IMR-90 (cell line): Measurements from ENCODE around the gene PHGDH. TPM values are rescaled to one million over a fixed set of nuclear protein-coding genes. Genes with fewer than 3 reads are reported as not detected.

Experiments
- ATAC-seq: fragments of 200-7000 bp; cut with Tn5 transposase; 2 replicates; pipeline ENCODE4 v1.9.1; 2020; ENCODE audit warnings: low read depth, mild to moderate bottlenecking, moderate library complexity
- BruUV-seq: library from RNA; stranded (reverse); fragments of 400-500 nt; replicated peaks from 2 replicates; lab custom pipeline; 2021; lab: Mats Ljungman, UMichigan
- CTCF ChIA-PET: fragments of 300-600 bp; formaldehyde crosslinking; extraction: SDS; loops from one replicate; lab custom pipeline; 2021; ENCODE audit warnings: antibody characterized with exemption; lab: Yijun Ruan, JAX
- POLR2A ChIA-PET: fragments of 300-600 bp; sonication (Branson Sonifier 250); formaldehyde crosslinking; loops from one replicate; lab custom pipeline; 2022; ENCODE audit warnings: antibody characterized with exemption; ENCODE audit not compliant: unreplicated experiment; lab: Charles Lee
- DNase-seq: peaks from one replicate; pipeline ENCODE4 v3.0.0; 2013
- H2AFZ ChIP-seq: replicated peaks from 2 replicates; pipeline ENCODE3; 2013; ENCODE audit warnings: low read length, mild to moderate bottlenecking; ENCODE audit not compliant: poor library complexity
- H2AK5ac ChIP-seq: 2 replicates; pipeline ENCODE4 v1.6.1; 2013; ENCODE audit warnings: low read depth, low read length, inconsistent platforms
- H2AK9ac ChIP-seq: replicated peaks from 2 replicates; pipeline ENCODE3; 2013; ENCODE audit warnings: mild to moderate bottlenecking, low read depth, low read length, moderate library complexity; ENCODE audit not compliant: poor library complexity
- H2BK120ac ChIP-seq: 2 replicates; pipeline ENCODE4 v1.6.1; 2013; ENCODE audit warnings: low read depth, low read length, inconsistent platforms
- H2BK15ac ChIP-seq: 3 replicates; pipeline ENCODE4 v1.6.1; 2013; ENCODE audit warnings: low read depth, low read length, inconsistent platforms
- H2BK20ac ChIP-seq: 2 replicates; pipeline ENCODE4 v1.6.1; 2013; ENCODE audit warnings: low read depth, mild to moderate bottlenecking, inconsistent platforms, low read length, moderate library complexity
- H2BK5ac ChIP-seq: 2 replicates; pipeline ENCODE4 v1.6.1; 2013; ENCODE audit warnings: mild to moderate bottlenecking, low read depth, low read length, inconsistent platforms; ENCODE audit not compliant: poor library complexity, severe bottlenecking
- H3K14ac ChIP-seq: replicated peaks from 2 replicates; pipeline ENCODE4 v1.6.1; 2013; ENCODE audit warnings: low read depth, low read length, inconsistent platforms
- H3K18ac ChIP-seq: 2 replicates; pipeline ENCODE4 v1.6.1; 2013; ENCODE audit warnings: low read depth, low read length, control low read depth
- H3K23ac ChIP-seq: 2 replicates; pipeline ENCODE4 v1.6.1; 2013; ENCODE audit warnings: low read depth, low read length, inconsistent platforms
- H3K27ac ChIP-seq: 2 replicates; pipeline ENCODE4 v1.5.1; 2013; ENCODE audit warnings: mild to moderate bottlenecking, control low read depth, low read length; ENCODE audit not compliant: insufficient read depth
- H3K27me3 ChIP-seq: 2 replicates; pipeline ENCODE4 v1.6.1; 2013; ENCODE audit warnings: low read length; ENCODE audit not compliant: control insufficient read depth, insufficient read depth
- H3K36me3 ChIP-seq: 2 replicates; pipeline ENCODE4 v1.6.1; 2013; ENCODE audit warnings: low read length, mixed read lengths; ENCODE audit not compliant: control insufficient read depth, insufficient read depth
- H3K4ac ChIP-seq: 2 replicates; pipeline ENCODE4 v1.6.1; 2013; ENCODE audit warnings: low read depth, low read length, inconsistent platforms
- H3K4me1 ChIP-seq: 2 replicates; pipeline ENCODE4 v1.6.1; 2013; ENCODE audit warnings: low read length, mixed read lengths; ENCODE audit not compliant: control insufficient read depth, insufficient read depth
- H3K4me2 ChIP-seq: 2 replicates; pipeline ENCODE4 v1.6.1; 2013; ENCODE audit warnings: low read depth, mild to moderate bottlenecking, control low read depth, low read length, moderate library complexity
- H3K4me3 ChIP-seq: 2 replicates; pipeline ENCODE4 v1.5.1; 2013; ENCODE audit warnings: low read depth, mild to moderate bottlenecking, control low read depth, low read length, moderate library complexity; ENCODE audit not compliant: insufficient read depth
- H3K56ac ChIP-seq: 2 replicates; pipeline ENCODE4 v1.6.1; 2013; ENCODE audit warnings: low read length, inconsistent platforms; ENCODE audit not compliant: insufficient read depth; ENCODE audit errors: extremely low read depth
- H3K79me1 ChIP-seq, 2 experiments: 2 replicates each; pipeline ENCODE4 v1.6.1; 2013; ENCODE audit warnings: low read length in 2 of 2, inconsistent platforms in 1 of 2, low read depth in 1 of 2
- H3K9ac ChIP-seq: 2 replicates; pipeline ENCODE4 v1.6.1; 2013; ENCODE audit warnings: low read depth, low read length, control low read depth
- H3K9me1 ChIP-seq: 2 replicates; pipeline ENCODE4 v1.6.1; 2013; ENCODE audit warnings: low read length, inconsistent platforms; ENCODE audit not compliant: insufficient read depth
- H3K9me3 ChIP-seq: 2 replicates; pipeline ENCODE4 v1.6.1; 2013; ENCODE audit warnings: low read length; ENCODE audit not compliant: control insufficient read depth, insufficient read depth
- H4K20me1 ChIP-seq: 2 replicates; pipeline ENCODE4 v1.6.1; 2013; ENCODE audit warnings: low read length, inconsistent platforms; ENCODE audit not compliant: insufficient read depth
- H4K5ac ChIP-seq: 2 replicates; pipeline ENCODE4 v1.6.1; 2013; ENCODE audit warnings: mild to moderate bottlenecking, low read depth, low read length, control low read depth
- H4K8ac ChIP-seq, 2 experiments: 2 replicates each; pipeline ENCODE4 v1.6.1; 2013; ENCODE audit warnings: low read depth in 2 of 2, low read length in 2 of 2, control low read depth in 1 of 2, inconsistent platforms in 1 of 2
- H4K91ac ChIP-seq: 2 replicates; pipeline ENCODE4 v1.6.1; 2013; ENCODE audit warnings: low read depth, low read length, inconsistent platforms; ENCODE audit not compliant: insufficient read depth
- BHLHE40 ChIP-seq: fragments of 150-350 bp; IDR thresholded peaks from 2 replicates; pipeline ENCODE4 v1.6.1; 2016; ENCODE audit warnings: mild to moderate bottlenecking, low read depth, low read length
- CEBPB ChIP-seq: IDR thresholded peaks from 2 replicates; pipeline ENCODE4 v1.6.1; 2012; ENCODE audit warnings: low read depth, low read length, improper control_type of control experiment
- CHD1 ChIP-seq: IDR thresholded peaks from 2 replicates; pipeline ENCODE4 v1.6.1; 2012; ENCODE audit warnings: low read depth, low read length, improper control_type of control experiment
- ELK1 ChIP-seq: fragments of 150-350 bp; IDR thresholded peaks from 2 replicates; pipeline ENCODE4 v1.6.1; 2016; ENCODE audit warnings: low read depth, mild to moderate bottlenecking, low read length, moderate library complexity, borderline replicate concordance
- FOS ChIP-seq: fragments of 150-350 bp; IDR thresholded peaks from 2 replicates; pipeline ENCODE4 v1.6.1; 2016; ENCODE audit warnings: low read depth, low read length
- MAFK ChIP-seq: IDR thresholded peaks from 2 replicates; pipeline ENCODE4 v1.6.1; 2012; ENCODE audit warnings: low read depth, low read length, improper control_type of control experiment
- MAZ ChIP-seq: IDR thresholded peaks from 2 replicates; pipeline ENCODE4 v1.6.1; 2012; ENCODE audit warnings: low read depth, mild to moderate bottlenecking, low read length, improper control_type of control experiment, moderate library complexity, borderline replicate concordance
- MXI1 ChIP-seq: IDR thresholded peaks from 2 replicates; pipeline ENCODE4 v1.6.1; 2012; ENCODE audit warnings: low read depth, mild to moderate bottlenecking, low read length, moderate library complexity, borderline replicate concordance
- NFE2L2 ChIP-seq: fragments of 150-350 bp; IDR thresholded peaks from 2 replicates; pipeline ENCODE4 v1.6.1; 2016; ENCODE audit warnings: low read depth, mild to moderate bottlenecking, low read length
- POLR2A ChIP-seq: IDR thresholded peaks from 2 replicates; pipeline ENCODE4 v1.6.1; 2012; ENCODE audit warnings: mild to moderate bottlenecking, low read depth, low read length
- RCOR1 ChIP-seq: IDR thresholded peaks from 2 replicates; pipeline ENCODE4 v1.6.1; 2012; ENCODE audit warnings: mild to moderate bottlenecking, low read length, improper control_type of control experiment; ENCODE audit not compliant: insufficient replicate concordance
- RFX5 ChIP-seq: IDR thresholded peaks from 2 replicates; pipeline ENCODE4 v1.8.0; 2012; ENCODE audit warnings: low read depth, mild to moderate bottlenecking, low read length, moderate library complexity
- SMC3 ChIP-seq: fragments of 150-350 bp; IDR thresholded peaks from 2 replicates; pipeline ENCODE4 v1.6.1; 2016; ENCODE audit warnings: low read depth, mild to moderate bottlenecking, antibody characterized with exemption, low read length, moderate library complexity
- whole genome bisulfite sequencing, 2 experiments: methylation state at CpG; one replicate each; pipeline versions ENCODE4 v1.1.5 to v1.1.7; 2013; ENCODE audit warnings: missing lambda C conversion rate in 2 of 2; ENCODE audit not compliant: insufficient read length in 1 of 2; ENCODE audit errors: extremely low coverage in 2 of 2; 5-methylcytosine and 5-hydroxymethylcytosine counted together
- dilution Hi-C: fragments of 300-500 bp; cut with HindIII; formaldehyde crosslinking; loops from one replicate; pipeline ENCODE4 v1.14.3; 2018; ENCODE audit warnings: low sequenced_read_pairs; ENCODE audit not compliant: unreplicated experiment
- in situ Hi-C: fragments of 300-500 bp; cut with MboI; formaldehyde crosslinking; loops from 3 replicates; pipeline ENCODE4 v1.14.3; 2019; ENCODE audit warnings: low sequenced_read_pairs, inconsistent platforms, mixed read lengths
- intact Hi-C: fragments of 100-400 bp; cut with micrococcal nuclease; formaldehyde crosslinking; loops from 2 replicates; pipeline ENCODE4 v1.10.0; 2022
- polyA plus RNA-seq, 3 experiments: library from polyadenylated mRNA; depleted of rRNA; stranded (reverse); fragments of >200 nt; gene quantifications; 2 replicates each; pipeline ENCODE4 v1.2.3, GENCODE V29; 2012; ENCODE audit warnings: low replicate concordance in 1 of 3
- total RNA-seq: library from RNA; depleted of rRNA; stranded (reverse); fragments of >200 nt; gene quantifications from 2 replicates; pipeline ENCODE4 v1.2.3, GENCODE V29; 2012
- TF ChIP-seq, protein P1 (sequence below): fragments of 150-350 bp; IDR thresholded peaks from 2 replicates; pipeline ENCODE4 v1.6.1; 2017; ENCODE audit warnings: mild to moderate bottlenecking, antibody characterized with exemption, low read length, low read depth

PHGDH gene
- total and polyA plus RNA-seq, 2 of the 4 experiments (the other 2 are of a cell fraction) = 87.9 to 331 TPM

DNA sequence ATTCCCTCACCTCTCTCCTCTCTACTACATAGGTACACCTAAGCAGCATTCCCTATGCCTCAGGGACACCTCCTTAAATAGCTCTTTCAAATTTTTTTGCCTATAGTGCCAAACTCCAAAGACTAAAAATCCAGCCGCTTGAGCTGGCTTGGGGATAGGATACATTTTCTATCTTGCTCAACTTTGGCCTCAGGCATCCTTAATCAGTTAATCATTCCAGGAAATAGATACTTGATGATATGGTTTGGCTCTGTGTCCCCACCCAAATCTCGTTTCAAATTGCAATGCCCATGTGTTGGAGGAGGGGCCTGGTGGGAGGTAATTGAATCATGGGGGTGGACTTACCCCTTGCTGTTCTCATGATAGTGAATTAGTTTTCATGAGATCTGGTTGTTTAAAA, 11.4 kb upstream of the PHGDH start:
- Histone ChIP-seq H4K5ac (no peak overlapping the region), H2BK20ac (no peak overlapping the region), H2AK9ac (no peak overlapping the region), H3K56ac (no peak overlapping the region), H2BK5ac (no peak overlapping the region), H3K9me3 (peaks cover 7% of the 10 kb centered on the region), H3K4me1 (no peaks in the 10 kb centered on the region), H3K4me3 (no peak overlapping the region), H3K4me2 (no peak overlapping the region), H2BK120ac (no peak overlapping the region), H2BK15ac (no peak overlapping the region), H3K27me3 (peaks cover 12% of the 10 kb centered on the region), H3K79me1 (no peaks in the 10 kb centered on the region), H4K91ac (no peak overlapping the region), H4K20me1 (no peaks in the 10 kb centered on the region), H3K9ac (no peak overlapping the region), H4K8ac (no peak overlapping the region), H3K14ac (no peak overlapping the region), H3K9me1 (no peaks in the 10 kb centered on the region), H3K27ac (no peak overlapping the region), H3K18ac (no peak overlapping the region), H3K23ac (no peak overlapping the region), H3K36me3 (no peaks in the 10 kb centered on the region), H2AK5ac (no peak overlapping the region), H2AFZ (no peak overlapping the region), H3K4ac (no peak overlapping the region)
- WGBS, 2 experiments = no CpG with 5 or more reads among the region's 2 CpGs
- in situ Hi-C loops = no loop called here
- TF ChIP-seq CEBPB = no peak
- TF ChIP-seq NFE2L2 = no peak
- no peak for TF ChIP-seq MAFK
- no peak for TF ChIP-seq MXI1
- no peak for TF ChIP-seq MAZ
- no peak for TF ChIP-seq CHD1
- no peak for TF ChIP-seq ELK1
- TF ChIP-seq, protein P1, sequence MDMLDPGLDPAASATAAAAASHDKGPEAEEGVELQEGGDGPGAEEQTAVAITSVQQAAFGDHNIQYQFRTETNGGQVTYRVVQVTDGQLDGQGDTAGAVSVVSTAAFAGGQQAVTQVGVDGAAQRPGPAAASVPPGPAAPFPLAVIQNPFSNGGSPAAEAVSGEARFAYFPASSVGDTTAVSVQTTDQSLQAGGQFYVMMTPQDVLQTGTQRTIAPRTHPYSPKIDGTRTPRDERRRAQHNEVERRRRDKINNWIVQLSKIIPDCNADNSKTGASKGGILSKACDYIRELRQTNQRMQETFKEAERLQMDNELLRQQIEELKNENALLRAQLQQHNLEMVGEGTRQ = no peak
- no peak for TF ChIP-seq FOS
- TF ChIP-seq RFX5 = no peak
- no peak for TF ChIP-seq POLR2A
- TF ChIP-seq RCOR1 = no peak
- no peak for TF ChIP-seq SMC3
- no peak for TF ChIP-seq BHLHE40
- intact Hi-C loops = no loop called here
- BruUV-seq = no TSS peak
- ChIA-PET CTCF (no interaction called here), POLR2A (no interaction called here)
- dilution Hi-C loops = no loop called here
- DNase-seq (no peak), ATAC-seq (no peak)
